K562 (cell line): ENCODE results near the gene GPHN. TPM values are rescaled to one million over a fixed set of nuclear protein-coding genes. Genes with fewer than 3 reads are reported as not detected.

Experiments
- ATAC-seq: fragments of 200-7000 bp; cut with Tn5 transposase; 3 replicates; pipeline ENCODE4 v1.9.1; 2020; ENCODE audit warnings: moderate library complexity
- BruUV-seq: library from RNA; stranded (reverse); fragments of 400-500 nt; replicated peaks from 2 replicates; lab custom pipeline; 2021; lab: Mats Ljungman, UMichigan
- CTCF ChIA-PET: fragments of 300-600 bp; formaldehyde crosslinking; extraction: SDS; loops from one replicate; lab custom pipeline; 2021; ENCODE audit warnings: low intra/inter-chr PET ratio; lab: Yijun Ruan, JAX
- POLR2A ChIA-PET: fragments of 300-600, 350-650 bp; sonication (Branson Sonifier 250); formaldehyde crosslinking; extraction: SDS; loops from one replicate; lab custom pipeline; 2021; ENCODE audit warnings: antibody characterized with exemption, inconsistent platforms; lab: Yijun Ruan, JAX
- DNase-seq, 4 experiments: peaks; one replicate each; pipeline versions ENCODE4 v3.0.0 to v3.0.0-alpha.2; 2011 to 2018; ENCODE audit warnings: low spot score in 3 of 4, mixed read lengths in 3 of 4; ENCODE audit errors: extremely low read depth in 1 of 4
- FAIRE-seq: peaks from 2 replicates; lab custom pipeline; 2011; peaks lifted over from hg19 to GRCh38; lab: Jason Lieb, UNC
- H2AFZ ChIP-seq: 2 replicates; pipeline ENCODE4 v1.6.0; 2011; ENCODE audit warnings: low read depth, low read length, control low read depth, inconsistent platforms
- H3K27ac ChIP-seq: fragments of 200-600 bp; 3 replicates; pipeline ENCODE4 v1.8.0; 2011; ENCODE audit warnings: low read depth, mild to moderate bottlenecking, control low read depth, inconsistent platforms, low read length, moderate library complexity, mixed read lengths; ENCODE audit errors: extremely low read depth
- H3K27me3 ChIP-seq, 2 experiments: fragments of 300-600 bp in 1 of 2; 2 replicates in 1 of 2; 3 replicates in 1 of 2; pipeline versions ENCODE4 v1.6.0 to v1.8.0; 2011; ENCODE audit warnings: inconsistent platforms in 2 of 2, low read length in 2 of 2, mild to moderate bottlenecking in 1 of 2, mixed read lengths in 1 of 2, moderate library complexity in 1 of 2; ENCODE audit not compliant: control insufficient read depth in 2 of 2, insufficient read depth in 2 of 2
- H3K36me3 ChIP-seq: fragments of 300-600 bp; 3 replicates; pipeline ENCODE4 v1.8.0; 2011; ENCODE audit warnings: mild to moderate bottlenecking, low read length, inconsistent platforms; ENCODE audit not compliant: control insufficient read depth, insufficient read depth
- H3K4me1 ChIP-seq, 2 experiments: fragments of 200-600 bp in 1 of 2; replicated peaks in 1 of 2; 2 replicates in 1 of 2; 3 replicates in 1 of 2; pipeline versions ENCODE4 v1.5.1 to v1.8.0; 2011; ENCODE audit warnings: inconsistent platforms in 2 of 2, low read length in 2 of 2, mild to moderate bottlenecking in 1 of 2, mixed read lengths in 1 of 2, moderate library complexity in 1 of 2; ENCODE audit not compliant: control insufficient read depth in 2 of 2, insufficient read depth in 2 of 2
- H3K4me2 ChIP-seq: 2 replicates; pipeline ENCODE4 v1.6.1; 2011; ENCODE audit warnings: low read length, control low read depth, inconsistent platforms, mixed read lengths; ENCODE audit not compliant: insufficient read depth
- H3K4me3 ChIP-seq: fragments of 200-600 bp; sonication (generic), shearing (Covaris generic); 2 replicates; pipeline ENCODE4 v1.5.1; 2016; ENCODE audit warnings: control low read depth, inconsistent platforms
- H3K79me2 ChIP-seq: fragments of 200-600 bp; 3 replicates; pipeline ENCODE4 v1.8.0; 2011; ENCODE audit warnings: low read length, inconsistent platforms; ENCODE audit not compliant: control insufficient read depth, insufficient read depth
- H3K9ac ChIP-seq, 2 experiments: 2 replicates each; pipeline versions ENCODE4 v1.6.0 to v1.6.1; 2011; ENCODE audit warnings: low read depth in 2 of 2, low read length in 2 of 2, control low read depth in 1 of 2, inconsistent platforms in 1 of 2, mild to moderate bottlenecking in 1 of 2, mixed read lengths in 1 of 2; ENCODE audit not compliant: insufficient read depth in 1 of 2
- H3K9me1 ChIP-seq: one replicate; pipeline ENCODE4 v1.6.0; 2011; ENCODE audit warnings: inconsistent platforms, mild to moderate bottlenecking, low read length, moderate library complexity; ENCODE audit not compliant: control insufficient read depth, insufficient read depth
- H3K9me3 ChIP-seq: replicated peaks from 2 replicates; pipeline ENCODE4 v1.5.1; 2011; ENCODE audit warnings: low read depth, low read length, inconsistent platforms; ENCODE audit not compliant: control insufficient read depth, insufficient read depth
- H4K20me1 ChIP-seq: replicated peaks from 2 replicates; pipeline ENCODE4 v1.6.1; 2011; ENCODE audit warnings: low read length, inconsistent platforms, mixed read lengths; ENCODE audit not compliant: control insufficient read depth, insufficient read depth
- CBFA2T2 ChIP-seq: fragments of 450-650 bp; conservative IDR thresholded peaks from 2 replicates; pipeline ENCODE4 v1.6.1; 2017; ENCODE audit warnings: mild to moderate bottlenecking
- HLTF ChIP-seq: fragments of 450-650 bp; IDR thresholded peaks from 2 replicates; pipeline ENCODE4 v1.6.1; 2016
- KDM4B ChIP-seq, 2 experiments: fragments of 450-650 bp in 1 of 2; sonication (generic) in 1 of 2; IDR thresholded peaks; 2 replicates each; pipeline ENCODE4 v1.6.1; 2016 to 2017; ENCODE audit warnings: borderline replicate concordance in 2 of 2, antibody characterized with exemption in 1 of 2, low read depth in 1 of 2, mild to moderate bottlenecking in 1 of 2
- MED1 ChIP-seq: sonication (generic); formaldehyde crosslinking; IDR thresholded peaks from 2 replicates; pipeline ENCODE4 v1.8.1; 2023; ENCODE audit warnings: missing genetic modification reagents, borderline replicate concordance
- STAT6 ChIP-seq: sonication (generic); formaldehyde crosslinking; IDR thresholded peaks from 2 replicates; pipeline ENCODE4 v1.8.1; 2023; ENCODE audit warnings: mild to moderate bottlenecking, missing genetic modification reagents
- ZC3H8 ChIP-seq: fragments of 450-650 bp; IDR thresholded peaks from 2 replicates; pipeline ENCODE4 v1.6.1; 2017
- ZFP36 ChIP-seq: fragments of 150-350 bp; IDR thresholded peaks from 2 replicates; pipeline ENCODE4 v1.6.1; 2018; ENCODE audit warnings: low read length, low read depth; ENCODE audit not compliant: partially characterized antibody
- ZNF165 ChIP-seq: fragments of 250-450 bp; sonication (Bioruptor Pico); IDR thresholded peaks from 2 replicates; pipeline ENCODE4 v1.4.0; 2020; ENCODE audit warnings: borderline replicate concordance
- ZNF318 ChIP-seq, 2 experiments: fragments of 450-650 bp; IDR thresholded peaks; 2 replicates each; pipeline ENCODE4 v1.6.1; 2016; ENCODE audit warnings: mild to moderate bottlenecking in 2 of 2, borderline replicate concordance in 1 of 2, low read depth in 1 of 2, moderate library complexity in 1 of 2
- ZNF431 ChIP-seq: sonication (generic); formaldehyde crosslinking; IDR thresholded peaks from 2 replicates; pipeline ENCODE4 v1.8.0; 2022; ENCODE audit warnings: mild to moderate bottlenecking, missing genetic modification reagents
- in situ Hi-C: fragments of 300-500 bp; cut with MboI; formaldehyde crosslinking; loops from 4 replicates; pipeline ENCODE4 v1.15.0; 2018; ENCODE audit warnings: inconsistent platforms, mixed read lengths
- intact Hi-C: fragments of 100-400 bp; cut with micrococcal nuclease; formaldehyde crosslinking; loops from 2 replicates; pipeline ENCODE4 v1.14.2; 2022
- polyA plus RNA-seq, 8 experiments: library from polyadenylated mRNA; depleted of rRNA in 4 of 8; stranded (reverse) in 5 of 8; unstranded in 3 of 8; fragments of >200 nt; fragmentation: Nextera tagmentation in 2 of 8; fragmentation: Illumina TruSeq in 1 of 8; extraction: Ambion mirVana in 2 of 8; extraction: Trizol in 1 of 8; gene quantifications; 2 replicates each; pipeline versions ENCODE4 v1.2.1 to v1.2.3, GENCODE V29; 2011 to 2014; ENCODE audit warnings: inconsistent platforms in 1 of 8, missing spikeins in 1 of 8
- total RNA-seq, 7 experiments: library from RNA; depleted of rRNA in 6 of 7; stranded (reverse); fragments of >200 nt in 6 of 7; fragmentation: Illumina TruSeq in 2 of 7; extraction: Trizol in 2 of 7; gene quantifications; 2 replicates each; pipeline versions ENCODE4 v1.2.1 to v1.2.3, GENCODE V29; 2011 to 2021; ENCODE audit warnings: low replicate concordance in 1 of 7
- TF ChIP-seq, protein P1 (sequence below): fragments of 450-650 bp; formaldehyde crosslinking; IDR thresholded peaks from 2 replicates; pipeline ENCODE4 v1.4.0; 2020; ENCODE audit warnings: mild to moderate bottlenecking, moderate library complexity

The GPHN gene
- total and polyA plus RNA-seq, 9 of the 15 experiments (the other 6 are each of a cell fraction or from before 2014, with no cell fraction given): 5.9 to 16.0 (median 11.4) TPM

DNA sequence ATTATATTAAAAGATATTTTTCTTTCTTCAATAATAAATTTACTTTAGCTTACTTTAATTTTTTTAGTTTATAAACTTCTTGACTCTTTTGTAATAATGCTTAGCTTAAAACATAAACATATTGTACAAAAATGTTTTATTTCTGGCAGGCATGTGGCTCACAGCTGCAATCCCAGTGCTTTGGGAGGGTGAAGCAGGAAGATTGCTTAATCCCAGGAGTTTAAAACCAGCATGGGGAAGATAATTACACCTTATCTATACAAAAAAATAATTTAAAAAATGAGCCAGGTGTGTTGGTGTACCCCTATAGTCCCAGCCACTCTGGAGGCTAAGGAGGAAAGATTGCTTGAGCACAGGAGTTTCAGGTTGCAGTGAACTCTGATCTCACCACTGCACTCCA is 120.7 kb downstream of the GPHN start:
- no TSS peak for BruUV-seq
- H3K4me2 ChIP-seq: no peak overlapping the region
- in situ Hi-C loops: loop anchor here (25.0 kb wide), 1 partner anchor 484 kb away; no protein-coding TSS in a partner anchor
- FAIRE-seq (no peak), DNase-seq (no peak), ATAC-seq (no peak)
- no peak overlapping the region for H3K4me3 ChIP-seq
- H3K27ac ChIP-seq: no peak overlapping the region
- POLR2A ChIA-PET: interaction anchor here (0.7 kb wide), 1 partner anchor 731 kb away, joined by 3 read pairs; the partner anchor contains the start of gene ATP6V1D
- no peak overlapping the region for H2AFZ ChIP-seq
- H3K9me1 ChIP-seq: no peaks in the 10 kb centered on the region
- CTCF ChIA-PET: no interaction called here
- H3K27me3 ChIP-seq: no peaks in the 10 kb centered on the region
- H3K79me2 ChIP-seq: no peaks in the 10 kb centered on the region
- H4K20me1 ChIP-seq: no peaks in the 10 kb centered on the region
- H3K9ac ChIP-seq: no peak overlapping the region
- no peaks in the 10 kb centered on the region for H3K36me3 ChIP-seq
- intact Hi-C loops: no loop called here
- H3K4me1 ChIP-seq: no peaks in the 10 kb centered on the region
- no peaks in the 10 kb centered on the region for H3K9me3 ChIP-seq
- no peak for TF ChIP-seq STAT6 (CRISPR knock-in tag)
- TF ChIP-seq CBFA2T2: no peak
- TF ChIP-seq MED1 (CRISPR knock-in tag): no peak
- TF ChIP-seq, protein P1, sequence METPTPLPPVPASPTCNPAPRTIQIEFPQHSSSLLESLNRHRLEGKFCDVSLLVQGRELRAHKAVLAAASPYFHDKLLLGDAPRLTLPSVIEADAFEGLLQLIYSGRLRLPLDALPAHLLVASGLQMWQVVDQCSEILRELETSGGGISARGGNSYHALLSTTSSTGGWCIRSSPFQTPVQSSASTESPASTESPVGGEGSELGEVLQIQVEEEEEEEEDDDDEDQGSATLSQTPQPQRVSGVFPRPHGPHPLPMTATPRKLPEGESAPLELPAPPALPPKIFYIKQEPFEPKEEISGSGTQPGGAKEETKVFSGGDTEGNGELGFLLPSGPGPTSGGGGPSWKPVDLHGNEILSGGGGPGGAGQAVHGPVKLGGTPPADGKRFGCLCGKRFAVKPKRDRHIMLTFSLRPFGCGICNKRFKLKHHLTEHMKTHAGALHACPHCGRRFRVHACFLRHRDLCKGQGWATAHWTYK (CRISPR knock-in tag): no peak
- TF ChIP-seq ZNF318 (IDR thresholded peaks at IDR 0.05; ENCODE audit: borderline replicate concordance in 1 of 2, low read depth in 1 of 2): no peak
- no peak for TF ChIP-seq KDM4B (IDR thresholded peaks at IDR 0.05; ENCODE audit: borderline replicate concordance in 2 of 2, low read depth in 1 of 2)
- no peak for TF ChIP-seq ZNF165
- no peak for TF ChIP-seq ZFP36
- no peak for TF ChIP-seq ZC3H8
- TF ChIP-seq HLTF: no peak
- no peak for TF ChIP-seq ZNF431 (CRISPR knock-in tag)
